Measurements from ENCODE around the gene GOLGA6L2. TPM values are rescaled to one million over a fixed set of nuclear protein-coding genes. Genes with fewer than 3 reads are reported as not detected.

Gene GOLGA6L2
- total RNA-seq, 1 donor from 2014 or later = not detected

DNA sequence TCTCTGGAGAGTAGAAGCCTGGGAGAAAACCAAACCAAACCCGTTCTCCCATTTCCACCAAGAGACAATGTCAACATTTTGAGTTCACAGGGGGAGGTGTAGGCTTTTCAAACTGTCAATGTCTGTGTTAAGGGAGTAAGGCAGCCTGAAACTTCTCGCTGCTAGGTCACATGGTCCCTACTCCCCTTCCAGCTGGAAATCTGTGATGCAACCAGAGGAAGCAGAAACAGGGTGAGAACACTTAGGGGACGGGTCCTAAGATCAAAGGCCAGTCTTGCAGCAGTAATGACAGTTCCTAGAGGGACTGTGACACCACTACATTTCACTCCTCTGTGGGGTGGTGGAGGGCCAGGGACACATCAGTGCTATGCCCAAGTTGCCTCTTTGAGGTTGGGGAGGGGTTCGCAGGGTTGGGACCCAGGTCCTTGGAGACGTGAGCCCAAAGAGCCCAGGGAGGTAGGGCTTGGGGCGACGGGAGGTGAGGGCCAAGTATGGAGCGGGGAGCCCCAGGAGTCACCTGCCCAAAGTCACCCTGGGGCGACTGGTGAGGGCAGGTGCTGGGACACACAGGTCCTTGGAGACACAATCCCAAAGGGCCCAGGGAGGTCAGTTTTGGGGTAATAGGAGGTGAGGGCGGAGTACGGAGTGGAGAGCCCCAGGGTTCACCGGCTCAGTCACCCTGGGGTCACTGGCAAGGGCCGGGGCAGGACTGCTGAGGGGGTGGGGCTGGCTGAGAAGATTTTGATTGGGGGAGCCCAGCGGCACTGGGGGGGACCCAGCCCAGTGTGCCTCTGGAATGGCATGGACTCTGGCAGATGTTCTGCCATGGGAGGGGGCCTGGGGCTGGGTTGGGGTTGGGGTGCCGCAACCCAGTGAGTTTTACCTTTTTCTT, 582 bp downstream of the GOLGA6L2 start:
- no peaks in the 10 kb centered on the region for H3K36me3 Mint-ChIP-seq
- no peaks in the 10 kb centered on the region for H3K27me3 Mint-ChIP-seq
- H3K9me3 Mint-ChIP-seq = no peaks in the 10 kb centered on the region
- TF ChIP-seq CTCF (conservative IDR thresholded peaks at IDR 0.05) = no peak
- no peak for DNase-seq (ENCODE audit: extremely low spot score, unreplicated experiment)
- H3K4me3 Mint-ChIP-seq = no peak overlapping the region
- H3K4me1 Mint-ChIP-seq (ENCODE audit: unreplicated experiment) = no peaks in the 10 kb centered on the region
- H3K27ac Mint-ChIP-seq = no peak overlapping the region

DNA sequence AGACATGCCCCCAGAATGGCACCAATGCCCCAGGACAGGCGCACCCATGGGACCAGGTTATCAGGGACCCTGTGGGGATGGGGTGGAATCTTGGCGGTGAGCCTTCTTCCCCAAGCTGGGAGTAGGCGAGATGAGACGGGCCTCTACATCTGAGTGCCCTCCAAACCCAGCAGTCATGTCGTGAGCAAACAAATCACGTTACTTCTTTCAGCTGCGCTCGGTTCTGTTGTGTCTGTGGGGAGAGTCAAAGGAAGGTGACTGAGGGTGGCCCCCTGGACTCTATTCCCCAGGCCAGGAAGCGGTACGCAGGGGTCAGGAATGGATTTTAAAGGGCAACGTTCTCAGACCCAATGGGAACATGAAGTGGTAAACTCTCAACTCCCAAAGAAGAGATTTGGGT, 2.8 kb downstream of the GOLGA6L2 start:
- H3K27ac Mint-ChIP-seq = no peak overlapping the region
- no peak for TF ChIP-seq CTCF (conservative IDR thresholded peaks at IDR 0.05)
- no peak overlapping the region for H3K4me3 Mint-ChIP-seq
- no peaks in the 10 kb centered on the region for H3K9me3 Mint-ChIP-seq
- H3K36me3 Mint-ChIP-seq = no peaks in the 10 kb centered on the region
- H3K4me1 Mint-ChIP-seq (ENCODE audit: unreplicated experiment) = no peaks in the 10 kb centered on the region
- no peak for DNase-seq (ENCODE audit: extremely low spot score, unreplicated experiment)
- no peaks in the 10 kb centered on the region for H3K27me3 Mint-ChIP-seq

DNA sequence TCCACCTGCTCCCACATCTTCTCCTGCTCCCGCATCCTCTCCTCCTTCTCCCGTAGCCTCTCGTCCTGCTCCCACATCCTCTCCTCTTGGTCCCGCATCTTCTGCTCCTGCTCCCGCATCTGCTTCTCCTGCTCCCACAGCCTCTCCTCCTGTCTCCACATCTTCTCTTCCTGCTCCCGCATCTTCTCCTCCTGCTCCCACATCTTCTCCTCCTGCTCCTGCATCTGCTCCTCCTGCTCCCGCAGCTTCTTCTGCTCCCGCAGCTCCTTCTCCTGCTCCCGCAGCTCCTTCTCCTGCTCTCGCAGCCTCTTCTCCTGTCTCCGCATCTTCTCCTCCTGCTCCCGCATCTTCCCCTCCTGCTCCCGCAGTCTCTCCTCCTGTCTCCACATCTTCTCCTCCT, 5.8 kb downstream of the GOLGA6L2 start:
- H3K27ac Mint-ChIP-seq = no peak overlapping the region
- no peaks in the 10 kb centered on the region for H3K27me3 Mint-ChIP-seq
- H3K36me3 Mint-ChIP-seq = no peaks in the 10 kb centered on the region
- no peak for DNase-seq (ENCODE audit: extremely low spot score, unreplicated experiment)
- H3K4me3 Mint-ChIP-seq = no peak overlapping the region
- no peaks in the 10 kb centered on the region for H3K9me3 Mint-ChIP-seq
- no peaks in the 10 kb centered on the region for H3K4me1 Mint-ChIP-seq (ENCODE audit: unreplicated experiment)
- TF ChIP-seq CTCF (conservative IDR thresholded peaks at IDR 0.05) = no peak

DNA sequence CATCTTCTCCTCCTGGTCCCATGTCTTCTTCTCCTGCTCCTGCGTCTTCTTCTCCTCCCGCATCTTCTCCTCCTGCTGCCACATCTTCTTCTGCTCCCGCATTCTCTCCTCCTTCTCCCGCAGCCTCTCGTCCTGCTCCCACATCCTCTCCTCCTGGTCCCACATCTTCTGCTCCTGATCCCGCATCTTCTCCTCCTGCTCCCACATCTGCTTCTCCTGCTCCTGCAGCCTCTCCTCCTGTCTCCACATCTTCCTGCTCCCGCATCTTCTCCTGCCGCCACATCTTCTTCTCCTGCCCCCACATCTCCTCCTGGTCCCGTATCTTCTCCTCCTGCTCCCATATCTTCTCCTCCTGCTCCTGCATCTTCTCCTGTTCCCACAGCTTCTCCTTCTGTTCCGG, 6.4 kb downstream of the GOLGA6L2 start:
- H3K4me1 Mint-ChIP-seq (ENCODE audit: unreplicated experiment) = no peaks in the 10 kb centered on the region
- DNase-seq (ENCODE audit: extremely low spot score, unreplicated experiment) = no peak
- TF ChIP-seq CTCF (conservative IDR thresholded peaks at IDR 0.05) = no peak
- no peaks in the 10 kb centered on the region for H3K9me3 Mint-ChIP-seq
- no peak overlapping the region for H3K27ac Mint-ChIP-seq
- no peak overlapping the region for H3K4me3 Mint-ChIP-seq
- H3K36me3 Mint-ChIP-seq = no peaks in the 10 kb centered on the region
- H3K27me3 Mint-ChIP-seq = no peaks in the 10 kb centered on the region

GRCh38 chr15:23439513-23439912, 7.5 kb downstream of the GOLGA6L2 start:
- H3K27me3 Mint-ChIP-seq = no peaks in the 10 kb centered on the region

More at GRCh38 chr15:23439513-23439912, 7.5 kb downstream of the GOLGA6L2 start:
- DNase-seq (ENCODE audit: extremely low spot score, unreplicated experiment) = no peak
- Mint-ChIP-seq H3K4me1 (ENCODE audit: unreplicated experiment) (no peaks in the 10 kb centered on the region), H3K4me3 (no peak overlapping the region), H3K9me3 (no peaks in the 10 kb centered on the region), H3K27ac (no peak overlapping the region), H3K36me3 (no peaks in the 10 kb centered on the region)
- no peak for TF ChIP-seq CTCF (conservative IDR thresholded peaks at IDR 0.05)

Measured in type B pancreatic cell (in vitro differentiated cells).